Lower lobe of right lung (tissue), 2 donors: ENCODE data around the gene USHBP1. TPM values are rescaled to one million over a fixed set of nuclear protein-coding genes. Genes with fewer than 3 reads are reported as not detected.

Experiments used
- ATAC-seq, 2 donors: fragments of 200-7000 bp; cut with Tn5 transposase; one replicate each; pipeline ENCODE4 v1.9.1; 2020 to 2022; ENCODE audit warnings: mild to moderate bottlenecking in 2 of 2, moderate library complexity in 2 of 2
- DNase-seq: peaks from one replicate; pipeline ENCODE4 v3.0.0-alpha.2; 2020
- H3K27ac ChIP-seq: fragments of 200-600 bp; one replicate; pipeline ENCODE4 v1.8.0; 2022
- H3K27me3 ChIP-seq: fragments of 200-600 bp; one replicate; pipeline ENCODE4 v1.8.0; 2022; ENCODE audit warnings: low read depth
- H3K36me3 ChIP-seq: fragments of 200-600 bp; one replicate; pipeline ENCODE4 v1.8.0; 2022; ENCODE audit warnings: mild to moderate bottlenecking
- H3K4me1 ChIP-seq: fragments of 200-600 bp; one replicate; pipeline ENCODE4 v1.8.0; 2022
- H3K4me3 ChIP-seq: fragments of 200-600 bp; one replicate; pipeline ENCODE4 v1.8.0; 2022; ENCODE audit warnings: mild to moderate bottlenecking
- H3K9me3 ChIP-seq: fragments of 200-600 bp; one replicate; pipeline ENCODE4 v1.8.0; 2022
- CTCF ChIP-seq: fragments of 200-600 bp; IDR thresholded peaks from one replicate; pipeline ENCODE4 v1.8.0; 2022; ENCODE audit warnings: antibody characterized with exemption, mild to moderate bottlenecking
- intact Hi-C: fragments of 100-400 bp; cut with DNase I; formaldehyde crosslinking; loops from one replicate; pipeline ENCODE4 v1.11.0; 2022
- total RNA-seq: library from RNA; stranded (reverse); fragmentation: NEBNext Ultra II Directional; extraction: Animal tissue kit (Norgen Biotek cat#: 25700); gene quantifications from one replicate; pipeline ENCODE4 v1.2.1, GENCODE V29; 2021
- donor health status: DM: no; HTN: yes; CAD: no; lungs with severe emphysema.

Gene USHBP1
- total RNA-seq, 1 donor from 2014 or later, result 8.2 TPM

GRCh38 chr19:17236811-17237543 is 27.6 kb downstream of the USHBP1 start:
- peak overlapping the region; percentile 62 for H3K27ac ChIP-seq
- intact Hi-C loops, result no loop called here
- no peak for DNase-seq

GRCh38 chr19:17235971-17236777 is 28.4 kb downstream of the USHBP1 start:
- Histone ChIP-seq H3K9me3 (no peaks in the 10 kb centered on the region), H3K36me3 (peaks cover 57% of the 10 kb centered on the region), H3K27ac (peak overlapping the region; percentile 78), H3K27me3 (no peaks in the 10 kb centered on the region), H3K4me3 (peak overlapping the region; percentile 68), H3K4me1 (peaks cover 39% of the 10 kb centered on the region)
- ATAC-seq (no peak), DNase-seq (no peak)
- intact Hi-C loops, result no loop called here
- no peak for TF ChIP-seq CTCF

More at GRCh38 chr19:17236811-17237543, 27.6 kb downstream of the USHBP1 start:
- H3K4me3 ChIP-seq, result no peak overlapping the region
- H3K9me3 ChIP-seq, result no peaks in the 10 kb centered on the region
- peaks cover 49% of the 10 kb centered on the region for H3K36me3 ChIP-seq
- peaks cover 47% of the 10 kb centered on the region for H3K4me1 ChIP-seq
- TF ChIP-seq CTCF, result no peak
- H3K27me3 ChIP-seq, result no peaks in the 10 kb centered on the region
- ATAC-seq, result no peak

GRCh38 chr19:17235300-17235970 is 29.1 kb downstream of the USHBP1 start:
- no peaks in the 10 kb centered on the region for H3K27me3 ChIP-seq
- TF ChIP-seq CTCF, result peak; percentile 57
- peak; percentile 88 for DNase-seq

GRCh38 chr19:17234911-17235299 is 29.6 kb downstream of the USHBP1 start:
- Histone ChIP-seq H3K4me3 (peak overlapping the region; percentile 68), H3K4me1 (peaks cover 29% of the 10 kb centered on the region), H3K27me3 (no peaks in the 10 kb centered on the region), H3K27ac (peak overlapping the region; percentile 78), H3K36me3 (peaks cover 69% of the 10 kb centered on the region), H3K9me3 (no peaks in the 10 kb centered on the region)
- no peak for TF ChIP-seq CTCF
- intact Hi-C loops, result no loop called here
- DNase-seq, result peak; percentile 71
- peak; percentile 77 to 82 for ATAC-seq

More at GRCh38 chr19:17235300-17235970, 29.1 kb downstream of the USHBP1 start:
- intact Hi-C loops, result no loop called here
- Histone ChIP-seq H3K36me3 (peaks cover 65% of the 10 kb centered on the region), H3K4me3 (peak overlapping the region; percentile 68), H3K27ac (peak overlapping the region; percentile 78), H3K4me1 (peaks cover 34% of the 10 kb centered on the region), H3K9me3 (no peaks in the 10 kb centered on the region)
- ATAC-seq, result peak; percentile 91 to 94

- no peak for ATAC-seq
- H3K27ac ChIP-seq, result no peak overlapping the region
- intact Hi-C loops, result no loop called here
Observed at GRCh38 chr19:17232258-17232657, 32.3 kb downstream of the USHBP1 start.

More at GRCh38 chr19:17232258-17232657, 32.3 kb downstream of the USHBP1 start:
- Histone ChIP-seq H3K4me3 (no peak overlapping the region), H3K27me3 (no peaks in the 10 kb centered on the region), H3K4me1 (peaks cover 34% of the 10 kb centered on the region), H3K9me3 (no peaks in the 10 kb centered on the region), H3K36me3 (peaks cover 65% of the 10 kb centered on the region)
- no peak for DNase-seq
- no peak for TF ChIP-seq CTCF
